GM19099 (cell line): ENCODE results near the gene RABEP2.

Experiments
- POLR2A ChIP-seq: IDR thresholded peaks from 3 replicates; pipeline ENCODE4 v1.6.1; 2011; ENCODE audit warnings: low read depth; ENCODE audit not compliant: insufficient read length; ENCODE audit errors: extremely low read depth

RABEP2 gene

DNA sequence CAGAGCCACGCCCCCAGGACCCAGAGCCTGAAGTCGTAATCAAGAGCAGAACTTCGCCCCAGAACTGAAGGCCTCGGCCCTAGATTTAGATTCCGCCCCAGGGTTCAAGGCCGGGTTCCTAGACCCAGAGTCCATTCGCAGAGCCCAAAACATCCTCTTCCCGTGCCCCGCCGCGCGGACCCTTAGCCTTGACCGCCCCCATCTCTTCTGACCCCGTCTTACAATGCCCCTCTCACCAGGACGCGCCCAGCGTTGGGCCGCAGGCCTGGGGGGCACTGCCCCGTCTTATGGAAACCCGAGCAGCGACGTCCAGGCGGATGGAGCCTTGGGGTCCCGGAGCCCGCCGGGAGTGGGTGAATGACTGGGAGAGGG lies 11.7 kb upstream of the RABEP2 start:
- no peak for TF ChIP-seq POLR2A

DNA sequence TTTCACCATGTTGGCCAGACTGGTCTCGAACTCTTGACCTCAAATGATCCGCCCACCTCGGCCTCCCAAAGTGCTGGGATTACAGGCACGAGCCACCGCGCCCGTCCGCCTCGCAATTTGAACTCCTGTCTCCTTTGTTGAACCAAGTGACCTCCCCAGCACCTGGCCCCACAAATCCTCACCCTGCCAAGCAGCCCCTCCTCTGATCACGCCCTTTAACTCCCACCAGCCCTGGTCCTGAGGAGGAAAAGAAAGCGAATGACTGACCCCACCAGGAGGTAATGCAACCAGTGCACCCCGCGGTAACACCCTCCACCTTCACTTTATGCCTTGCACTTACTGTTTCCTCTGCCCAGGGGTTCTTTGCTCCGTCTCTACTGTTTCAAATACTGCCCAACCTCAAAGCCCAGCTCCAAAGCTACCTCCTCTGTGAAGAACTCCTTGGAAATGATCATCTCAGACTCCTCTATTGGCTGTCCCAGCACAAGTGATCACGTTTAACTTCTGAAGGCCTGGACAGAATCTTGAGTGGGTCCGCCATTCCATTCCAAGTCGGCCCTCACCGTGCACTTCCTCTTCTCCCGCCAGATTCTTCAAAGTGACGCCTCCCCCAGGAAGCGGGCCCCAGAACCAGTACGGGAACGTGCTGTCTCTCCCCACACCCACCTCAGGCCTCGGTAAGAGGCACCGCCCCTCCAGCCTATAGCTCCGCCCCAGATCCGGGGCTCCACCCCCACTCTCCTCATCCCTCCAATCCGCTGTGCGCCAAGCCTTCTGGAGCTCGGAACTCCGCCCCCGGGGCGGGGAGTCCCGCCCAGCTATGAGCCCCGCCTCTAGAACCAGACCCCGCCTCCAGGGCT lies 11.1 kb upstream of the RABEP2 start:
- no peak for TF ChIP-seq POLR2A

DNA sequence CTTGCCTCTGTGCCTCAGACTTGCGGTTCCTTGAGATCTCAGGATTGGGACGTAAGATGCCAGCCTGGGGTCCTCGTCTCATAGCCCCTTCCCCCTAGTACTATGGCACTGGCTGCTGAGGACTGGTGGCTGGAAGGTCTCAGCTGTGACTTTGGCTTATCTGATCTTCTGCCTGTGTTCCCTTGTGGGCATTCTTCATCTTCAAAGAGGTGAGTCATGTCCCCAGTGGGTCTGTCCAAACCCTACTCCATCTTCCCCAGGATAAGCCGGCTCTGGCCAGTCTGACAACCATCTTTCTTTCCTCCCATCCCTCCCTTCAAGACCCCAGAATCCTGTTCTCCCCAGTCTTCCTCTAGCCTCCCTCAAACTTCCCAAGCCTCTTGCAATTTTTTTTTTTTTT lies 10.3 kb upstream of the RABEP2 start:
- no peak for TF ChIP-seq POLR2A

DNA sequence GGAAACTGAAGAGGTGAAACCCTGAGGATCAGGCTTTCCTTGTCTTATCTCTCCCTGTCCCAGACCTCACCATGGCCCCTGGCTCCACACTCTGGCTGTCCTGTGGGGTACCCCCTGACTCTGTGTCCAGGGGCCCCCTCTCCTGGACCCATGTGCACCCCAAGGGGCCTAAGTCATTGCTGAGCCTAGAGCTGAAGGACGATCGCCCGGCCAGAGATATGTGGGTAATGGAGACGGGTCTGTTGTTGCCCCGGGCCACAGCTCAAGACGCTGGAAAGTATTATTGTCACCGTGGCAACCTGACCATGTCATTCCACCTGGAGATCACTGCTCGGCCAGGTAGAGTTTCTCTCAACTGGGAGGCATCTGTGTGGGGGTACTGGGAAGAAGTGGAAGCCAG lies 8.1 kb upstream of the RABEP2 start:
- no peak for TF ChIP-seq POLR2A

DNA sequence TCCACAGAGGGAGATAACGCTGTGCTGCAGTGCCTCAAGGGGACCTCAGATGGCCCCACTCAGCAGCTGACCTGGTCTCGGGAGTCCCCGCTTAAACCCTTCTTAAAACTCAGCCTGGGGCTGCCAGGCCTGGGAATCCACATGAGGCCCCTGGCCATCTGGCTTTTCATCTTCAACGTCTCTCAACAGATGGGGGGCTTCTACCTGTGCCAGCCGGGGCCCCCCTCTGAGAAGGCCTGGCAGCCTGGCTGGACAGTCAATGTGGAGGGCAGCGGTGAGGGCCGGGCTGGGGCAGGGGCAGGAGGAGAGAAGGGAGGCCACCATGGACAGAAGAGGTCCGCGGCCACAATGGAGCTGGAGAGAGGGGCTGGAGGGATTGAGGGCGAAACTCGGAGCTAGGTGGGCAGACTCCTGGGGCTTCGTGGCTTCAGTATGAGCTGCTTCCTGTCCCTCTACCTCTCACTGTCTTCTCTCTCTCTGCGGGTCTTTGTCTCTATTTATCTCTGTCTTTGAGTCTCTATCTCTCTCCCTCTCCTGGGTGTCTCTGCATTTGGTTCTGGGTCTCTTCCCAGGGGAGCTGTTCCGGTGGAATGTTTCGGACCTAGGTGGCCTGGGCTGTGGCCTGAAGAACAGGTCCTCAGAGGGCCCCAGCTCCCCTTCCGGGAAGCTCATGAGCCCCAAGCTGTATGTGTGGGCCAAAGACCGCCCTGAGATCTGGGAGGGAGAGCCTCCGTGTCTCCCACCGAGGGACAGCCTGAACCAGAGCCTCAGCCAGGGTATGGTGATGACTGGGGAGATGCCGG lies 7.5 kb upstream of the RABEP2 start:
- peak; percentile 12 for TF ChIP-seq POLR2A

DNA sequence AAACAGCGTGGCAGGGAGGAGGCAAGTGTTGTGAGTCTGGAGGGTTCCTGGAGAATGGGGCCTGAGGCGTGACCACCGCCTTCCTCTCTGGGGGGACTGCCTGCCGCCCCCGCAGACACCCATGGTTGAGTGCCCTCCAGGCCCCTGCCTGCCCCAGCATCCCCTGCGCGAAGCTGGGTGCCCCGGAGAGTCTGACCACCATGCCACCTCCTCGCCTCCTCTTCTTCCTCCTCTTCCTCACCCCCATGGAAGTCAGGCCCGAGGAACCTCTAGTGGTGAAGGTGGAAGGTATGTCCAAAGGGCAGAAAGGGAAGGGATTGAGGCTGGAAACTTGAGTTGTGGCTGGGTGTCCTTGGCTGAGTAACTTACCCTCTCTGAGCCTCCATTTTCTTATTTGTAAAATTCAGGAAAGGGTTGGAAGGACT lies 6.8 kb upstream of the RABEP2 start, which contains the start of gene CD19:
TSS of gene CD19 (plus strand) at position 171 of the 425 bp plus-strand sequence. CDS start at position 201, 30 bp downstream.
- TF ChIP-seq POLR2A, result no peak

DNA sequence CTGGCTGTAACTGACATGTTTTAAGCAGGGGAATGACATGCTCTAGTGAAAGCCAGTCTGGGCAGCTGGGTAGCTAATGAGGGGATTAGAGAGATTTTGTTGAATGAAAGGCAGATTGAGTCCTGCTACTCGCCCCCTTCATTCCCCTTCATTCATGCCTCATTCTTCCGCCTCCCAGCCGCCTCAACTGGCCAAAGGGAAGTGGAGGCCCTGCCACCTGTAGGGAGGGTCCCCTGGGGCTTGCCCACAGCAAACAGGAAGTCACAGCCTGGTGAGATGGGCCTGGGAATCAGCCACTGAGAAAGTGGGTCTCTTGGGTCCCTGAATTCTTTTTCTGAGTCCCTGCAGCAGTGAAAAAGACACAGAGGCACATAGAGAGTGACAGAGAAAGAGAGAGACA lies 5.6 kb upstream of the RABEP2 start:
- TF ChIP-seq POLR2A, result peak; percentile 44

DNA sequence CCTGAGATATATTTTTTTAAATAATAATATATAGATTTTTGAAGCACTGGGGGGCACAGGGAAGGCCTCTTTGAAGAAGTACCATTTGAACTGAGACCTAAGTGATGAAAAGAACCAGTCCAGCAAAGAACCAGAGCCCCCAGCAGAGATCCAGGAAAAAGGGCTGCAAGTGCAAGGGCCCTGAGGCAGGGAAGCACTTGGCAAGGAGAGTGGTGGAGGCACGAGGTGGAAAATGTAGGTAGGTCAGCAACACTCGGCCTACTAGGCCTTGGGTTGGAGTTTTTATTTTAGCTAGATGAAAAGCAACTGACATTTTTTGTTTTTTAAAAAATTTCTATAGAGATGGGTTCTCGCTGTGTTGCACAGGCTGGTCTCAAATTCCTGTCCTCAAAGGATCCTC lies 5.2 kb upstream of the RABEP2 start:
- no peak for TF ChIP-seq POLR2A

DNA sequence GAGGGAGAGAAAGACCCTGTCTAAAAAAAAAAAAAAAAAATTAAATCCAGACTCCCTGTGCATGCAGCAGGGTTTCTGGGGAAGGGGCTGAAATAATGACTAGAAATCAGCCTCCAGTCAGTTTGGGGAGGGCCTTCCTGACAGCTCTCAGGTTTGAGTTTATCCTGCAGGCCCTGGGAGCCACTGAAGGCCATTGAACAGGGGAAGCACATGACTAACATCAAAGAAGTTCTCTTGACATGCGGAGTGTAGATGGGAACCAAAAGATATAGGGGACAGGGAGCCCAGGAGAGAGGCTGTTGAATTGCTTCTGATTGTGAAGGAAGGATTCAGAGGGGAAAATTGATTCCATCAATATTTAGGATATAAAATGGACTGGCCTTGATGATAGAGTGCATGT lies 2.8 kb upstream of the RABEP2 start:
- no peak for TF ChIP-seq POLR2A

DNA sequence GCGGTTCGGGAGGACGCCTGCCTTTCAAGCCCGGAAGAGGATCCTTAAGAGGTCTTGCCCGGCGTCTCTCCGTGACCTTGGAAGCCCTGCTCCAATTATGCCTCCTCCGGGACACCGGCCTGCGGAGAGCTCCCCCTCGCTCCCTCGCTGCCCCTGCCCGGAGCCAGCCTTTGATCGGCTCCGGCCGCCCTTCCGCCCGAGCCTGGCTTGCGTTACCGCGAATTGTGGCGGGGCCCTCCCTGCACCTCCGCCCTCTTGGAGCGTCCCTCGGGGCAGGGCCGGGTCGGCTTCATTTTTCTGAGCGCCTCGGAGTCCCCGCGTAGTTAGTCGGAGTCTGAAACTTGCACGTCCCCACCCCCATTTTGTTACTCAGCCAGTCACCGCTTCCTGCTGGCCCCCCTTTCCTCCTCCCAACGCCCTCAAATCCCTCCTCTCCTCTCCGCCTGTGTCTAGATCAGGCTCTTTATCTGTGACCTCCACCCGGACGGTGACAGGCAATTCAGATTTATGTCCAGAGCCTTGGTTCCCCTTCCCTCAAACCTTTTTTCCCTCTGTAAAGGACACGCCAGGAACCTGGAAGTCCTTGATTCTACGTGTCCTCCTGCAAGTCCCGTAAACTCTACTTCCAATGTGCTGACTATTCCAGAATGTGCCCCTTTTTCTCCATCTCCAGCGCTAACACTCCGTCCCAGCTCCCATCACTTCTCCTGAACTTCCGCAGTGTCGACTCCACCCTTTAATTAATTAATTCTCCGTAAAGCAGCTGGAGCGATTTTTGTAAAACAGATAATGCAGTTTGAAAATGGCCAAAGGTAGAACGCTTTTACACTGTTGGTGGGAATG lies 569 bp upstream of the RABEP2 start:
- peak; percentile 80 for TF ChIP-seq POLR2A

DNA sequence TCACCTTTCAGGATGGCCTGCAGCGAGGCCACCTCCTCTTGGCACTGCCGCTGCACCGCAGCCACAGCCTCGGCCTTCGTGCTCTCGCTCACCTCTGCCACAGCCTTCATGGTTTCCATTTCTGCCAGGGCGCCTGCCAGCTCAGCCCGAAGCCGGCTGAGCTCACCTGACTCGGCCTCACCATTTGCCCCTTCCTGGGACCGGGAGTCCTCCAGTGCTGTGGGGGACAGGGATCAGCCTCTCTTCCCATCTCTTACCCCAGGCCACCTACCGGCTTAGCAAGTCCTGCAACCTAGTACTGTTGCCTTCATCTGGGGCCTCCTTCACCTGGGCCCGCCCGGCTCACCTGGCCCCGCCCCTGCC lies 658 bp downstream of the RABEP2 start:
- TF ChIP-seq POLR2A, result no peak

DNA sequence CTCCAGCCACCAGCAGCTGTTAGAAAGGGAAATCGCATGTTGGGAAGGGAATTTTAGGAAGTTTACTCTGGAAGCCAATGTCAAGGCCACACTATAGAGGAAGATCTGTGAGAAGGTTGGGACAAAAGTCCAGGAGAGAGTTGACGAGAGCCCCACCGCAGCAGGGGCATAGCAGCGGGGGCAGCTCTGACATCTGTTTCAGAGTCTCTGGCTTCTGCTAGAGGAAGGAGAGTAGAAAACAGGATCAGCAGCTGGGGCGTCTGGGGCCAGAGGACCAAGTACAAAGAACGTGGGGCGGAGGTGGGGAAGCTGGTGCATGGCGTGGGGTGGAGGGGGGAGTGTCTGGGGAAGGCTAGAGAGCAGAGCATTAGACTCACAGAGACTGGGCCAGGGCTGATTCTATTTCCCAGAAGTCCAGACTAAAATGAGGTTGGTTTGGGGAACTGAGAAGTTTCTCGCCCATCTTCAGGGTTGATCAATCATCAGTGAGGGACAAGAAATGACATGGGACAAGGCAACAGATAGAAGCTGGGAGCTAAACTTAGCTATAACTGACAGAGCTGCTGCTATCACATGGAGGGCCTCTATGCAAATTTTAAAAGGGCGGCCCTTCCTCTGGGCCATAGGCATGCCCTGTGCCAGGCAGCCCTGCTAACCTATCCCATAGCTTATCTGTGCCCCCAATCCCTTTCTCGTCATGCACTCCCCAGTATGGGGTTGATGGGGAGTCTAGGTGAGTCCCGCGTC lies 1.2 kb downstream of the RABEP2 start:
- TF ChIP-seq POLR2A, result peak; percentile 46

DNA sequence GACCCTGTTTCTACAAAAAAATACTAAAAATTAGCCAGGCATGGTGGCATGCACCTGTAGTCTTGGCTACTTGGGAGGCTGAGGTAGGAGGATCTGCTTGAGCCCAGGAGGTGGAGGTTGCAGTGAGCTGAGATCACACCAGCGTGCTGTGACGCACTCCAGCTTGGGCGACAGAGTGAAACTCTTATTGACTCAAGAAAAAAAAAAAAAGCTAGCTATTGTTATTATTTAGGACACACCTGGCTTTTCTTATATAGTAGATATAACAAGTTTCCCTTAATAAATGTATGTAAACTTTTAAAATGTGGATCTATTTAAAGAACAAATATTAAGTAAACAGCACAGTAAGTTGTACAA lies 1.8 kb downstream of the RABEP2 start:
- TF ChIP-seq POLR2A, result no peak

DNA sequence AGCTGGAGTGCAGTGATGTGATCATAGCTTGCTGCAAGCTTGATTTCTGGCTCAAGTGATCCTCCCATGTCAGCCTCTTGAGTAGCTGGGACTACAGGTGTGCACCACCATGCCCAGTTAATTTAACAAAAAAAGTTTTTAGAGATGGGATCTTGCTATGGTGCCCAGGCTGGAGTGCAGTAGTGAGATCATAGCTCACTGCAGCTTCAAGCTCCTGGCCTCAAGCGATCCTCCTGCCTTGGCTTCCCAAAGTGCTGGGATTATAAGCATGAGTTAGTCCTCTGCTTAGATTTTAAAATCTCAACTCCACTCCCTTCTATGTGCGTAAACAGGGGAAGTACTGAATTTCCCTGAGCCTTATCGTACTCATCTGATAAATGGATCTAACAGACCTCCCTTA lies 6.3 kb downstream of the RABEP2 start:
- TF ChIP-seq POLR2A, result no peak
